Testis (tissue), 2 donors: ENCODE measurements around the gene MAGEB3.

ENCODE experiments used
- POLR2A ChIP-seq: fragments of 450-650 bp; IDR thresholded peaks from one replicate; pipeline ENCODE4 v1.6.1; 2017; ENCODE audit warnings: antibody characterized with exemption, mild to moderate bottlenecking, moderate library complexity
- TF ChIP-seq, protein P1 (sequence below), 3 experiments: fragments of 450-650 bp in 2 of 3; fragments of 200-600 bp in 1 of 3; sonication (generic) in 1 of 3; IDR thresholded peaks; one replicate each; pipeline ENCODE4 v1.5.1; 2016 to 2019; ENCODE audit warnings: antibody characterized with exemption in 3 of 3, mild to moderate bottlenecking in 2 of 3, moderate library complexity in 1 of 3

GRCh38 chrX:30183554-30183953 lies 46.9 kb upstream of the MAGEB3 start:
- TF ChIP-seq POLR2A: no peak
- TF ChIP-seq, protein P1, sequence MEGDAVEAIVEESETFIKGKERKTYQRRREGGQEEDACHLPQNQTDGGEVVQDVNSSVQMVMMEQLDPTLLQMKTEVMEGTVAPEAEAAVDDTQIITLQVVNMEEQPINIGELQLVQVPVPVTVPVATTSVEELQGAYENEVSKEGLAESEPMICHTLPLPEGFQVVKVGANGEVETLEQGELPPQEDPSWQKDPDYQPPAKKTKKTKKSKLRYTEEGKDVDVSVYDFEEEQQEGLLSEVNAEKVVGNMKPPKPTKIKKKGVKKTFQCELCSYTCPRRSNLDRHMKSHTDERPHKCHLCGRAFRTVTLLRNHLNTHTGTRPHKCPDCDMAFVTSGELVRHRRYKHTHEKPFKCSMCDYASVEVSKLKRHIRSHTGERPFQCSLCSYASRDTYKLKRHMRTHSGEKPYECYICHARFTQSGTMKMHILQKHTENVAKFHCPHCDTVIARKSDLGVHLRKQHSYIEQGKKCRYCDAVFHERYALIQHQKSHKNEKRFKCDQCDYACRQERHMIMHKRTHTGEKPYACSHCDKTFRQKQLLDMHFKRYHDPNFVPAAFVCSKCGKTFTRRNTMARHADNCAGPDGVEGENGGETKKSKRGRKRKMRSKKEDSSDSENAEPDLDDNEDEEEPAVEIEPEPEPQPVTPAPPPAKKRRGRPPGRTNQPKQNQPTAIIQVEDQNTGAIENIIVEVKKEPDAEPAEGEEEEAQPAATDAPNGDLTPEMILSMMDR (IDR thresholded peaks at IDR 0.05): no peak
